GM19395 (cell line): ENCODE data around the gene NET1.
A peak's percentile ranks its signal among the peaks of the same experiment; 100 is the strongest.
"Not testable (repeated sequence)": the region's sequence is repeated elsewhere in the genome, so short reads cannot be mapped to it uniquely, and the experiment has no call there.

Source experiments
- ATAC-seq: cut with Tn5 transposase; IDR thresholded peaks from one replicate; pipeline ENCODE4 v1.9.1; 2021; ENCODE audit warnings: mild to moderate bottlenecking, moderate library complexity; ENCODE audit not compliant: unreplicated experiment

NET1 gene, protein sequence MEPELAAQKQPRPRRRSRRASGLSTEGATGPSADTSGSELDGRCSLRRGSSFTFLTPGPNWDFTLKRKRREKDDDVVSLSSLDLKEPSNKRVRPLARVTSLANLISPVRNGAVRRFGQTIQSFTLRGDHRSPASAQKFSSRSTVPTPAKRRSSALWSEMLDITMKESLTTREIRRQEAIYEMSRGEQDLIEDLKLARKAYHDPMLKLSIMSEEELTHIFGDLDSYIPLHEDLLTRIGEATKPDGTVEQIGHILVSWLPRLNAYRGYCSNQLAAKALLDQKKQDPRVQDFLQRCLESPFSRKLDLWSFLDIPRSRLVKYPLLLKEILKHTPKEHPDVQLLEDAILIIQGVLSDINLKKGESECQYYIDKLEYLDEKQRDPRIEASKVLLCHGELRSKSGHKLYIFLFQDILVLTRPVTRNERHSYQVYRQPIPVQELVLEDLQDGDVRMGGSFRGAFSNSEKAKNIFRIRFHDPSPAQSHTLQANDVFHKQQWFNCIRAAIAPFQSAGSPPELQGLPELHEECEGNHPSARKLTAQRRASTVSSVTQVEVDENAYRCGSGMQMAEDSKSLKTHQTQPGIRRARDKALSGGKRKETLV

DNA sequence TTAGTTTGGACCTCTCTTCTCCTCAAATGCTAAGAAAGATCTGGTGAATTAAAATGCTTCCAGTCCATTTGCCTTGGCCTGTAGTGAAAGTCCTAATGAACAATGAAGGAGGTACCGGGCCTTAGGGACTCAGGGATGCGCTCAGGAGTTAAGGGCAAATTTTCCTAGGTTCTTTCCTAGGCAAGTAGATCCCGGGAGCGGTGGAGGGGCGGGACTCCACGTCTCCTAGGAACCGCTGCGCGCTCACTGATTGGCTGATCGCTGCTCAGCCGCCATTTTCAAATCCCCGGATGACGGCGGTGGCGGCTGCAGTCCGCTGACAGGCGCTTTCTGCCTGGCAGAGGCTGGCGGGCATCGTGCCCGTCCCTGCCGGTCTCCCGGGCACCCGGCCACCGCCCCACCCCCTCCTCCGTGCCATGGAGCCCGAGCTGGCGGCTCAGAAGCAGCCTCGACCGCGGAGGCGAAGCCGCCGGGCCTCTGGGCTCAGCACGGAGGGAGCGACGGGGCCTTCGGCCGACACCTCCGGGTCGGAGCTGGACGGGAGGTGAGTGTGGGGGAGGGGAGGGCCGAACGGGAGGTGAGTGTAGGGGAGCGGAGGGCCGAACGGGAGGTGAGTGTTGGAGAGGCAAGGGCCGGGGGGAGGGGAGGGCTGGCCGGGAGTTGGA, at the start of gene NET1:
TSS of gene NET1 (plus strand) at position 281 of the 665 bp plus-strand sequence. CDS start at position 417, 136 bp downstream.
- peak; percentile 99 for ATAC-seq

DNA sequence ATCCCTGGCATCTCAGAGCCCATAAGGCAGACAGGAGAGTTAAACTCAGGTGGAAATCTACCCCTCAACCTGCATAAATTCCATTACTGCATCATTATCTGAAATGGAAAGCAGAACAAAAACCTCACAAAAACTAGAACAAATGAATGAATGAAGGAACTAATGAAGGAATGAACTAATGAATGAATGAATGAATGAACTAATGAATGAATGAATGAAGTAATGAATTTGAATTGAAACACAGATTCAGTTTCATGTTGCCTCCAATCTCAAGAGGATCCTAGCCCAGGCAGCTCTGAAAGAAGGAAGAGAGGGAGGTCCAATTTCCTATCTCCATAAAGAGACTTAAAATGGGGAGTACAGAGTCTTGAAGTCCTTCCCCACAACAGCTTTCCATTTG, 49.5 kb upstream of the NET1 start:
- no peak for ATAC-seq

DNA sequence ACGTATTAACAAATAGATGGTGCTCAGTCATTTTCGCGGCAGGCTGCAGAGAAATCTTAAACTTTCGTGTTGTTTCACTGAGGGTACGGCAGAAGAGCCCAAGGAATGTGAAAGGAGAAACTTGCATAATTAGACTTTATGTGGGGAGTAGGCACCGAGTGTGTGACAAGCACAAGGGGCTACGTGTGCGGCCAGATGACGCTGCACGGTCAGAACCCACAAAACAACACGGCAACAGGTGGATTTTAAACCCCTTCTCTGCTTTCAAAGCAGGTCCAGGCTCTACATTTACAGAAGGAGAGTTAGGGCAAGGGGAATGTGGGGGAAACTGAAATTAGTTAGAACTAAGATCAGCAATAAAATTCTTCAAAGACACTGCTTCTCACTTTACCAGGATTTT, 48.0 kb upstream of the NET1 start:
- no peak for ATAC-seq

DNA sequence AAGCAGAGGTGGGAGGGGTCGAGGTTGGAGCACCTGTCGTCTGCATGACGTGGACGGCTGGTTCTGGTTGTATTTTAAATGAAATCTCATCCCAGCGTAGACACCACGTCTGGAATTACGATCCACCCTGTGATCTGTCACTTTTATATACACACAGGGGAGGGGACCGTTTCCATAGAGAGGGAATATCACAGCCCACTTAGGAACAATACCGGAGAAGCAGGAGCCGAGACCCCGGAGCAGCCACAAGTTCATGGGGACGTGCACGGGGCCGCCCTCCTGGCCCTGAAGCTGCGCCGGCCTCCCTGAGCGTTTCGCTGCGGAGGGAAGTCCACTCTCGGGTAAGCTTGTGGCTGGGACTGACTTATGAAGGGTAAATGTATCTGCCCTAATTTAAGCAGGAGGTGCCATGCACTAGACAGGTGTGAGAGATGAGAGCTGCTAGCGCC, 47.4 kb upstream of the NET1 start, which contains the start of gene UCN3:
TSS of gene UCN3 (plus strand) at position 77 of the 449 bp plus-strand sequence. CDS start 8,755 bp downstream, outside the sequence.
- ATAC-seq, result no peak

DNA sequence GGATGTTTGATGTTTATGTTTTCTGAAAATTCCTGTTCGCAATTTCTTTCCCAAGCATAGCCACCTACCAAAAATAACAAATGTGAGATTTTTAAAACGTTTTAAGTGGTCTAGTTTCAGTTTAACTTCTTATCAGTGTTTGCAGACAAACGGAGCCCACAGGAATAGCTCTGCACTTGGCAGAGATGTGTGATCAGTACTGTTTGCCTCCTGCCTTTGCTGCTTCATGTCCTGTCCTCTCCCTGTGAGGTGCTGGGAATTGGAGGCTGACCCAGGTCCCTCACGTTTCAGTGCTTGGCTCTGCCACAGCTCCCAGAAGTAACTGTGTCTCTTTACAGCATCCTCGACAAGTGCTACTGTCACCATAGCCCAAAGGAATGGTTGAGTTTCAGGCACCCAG, 46.4 kb upstream of the NET1 start:
- ATAC-seq, result no peak

DNA sequence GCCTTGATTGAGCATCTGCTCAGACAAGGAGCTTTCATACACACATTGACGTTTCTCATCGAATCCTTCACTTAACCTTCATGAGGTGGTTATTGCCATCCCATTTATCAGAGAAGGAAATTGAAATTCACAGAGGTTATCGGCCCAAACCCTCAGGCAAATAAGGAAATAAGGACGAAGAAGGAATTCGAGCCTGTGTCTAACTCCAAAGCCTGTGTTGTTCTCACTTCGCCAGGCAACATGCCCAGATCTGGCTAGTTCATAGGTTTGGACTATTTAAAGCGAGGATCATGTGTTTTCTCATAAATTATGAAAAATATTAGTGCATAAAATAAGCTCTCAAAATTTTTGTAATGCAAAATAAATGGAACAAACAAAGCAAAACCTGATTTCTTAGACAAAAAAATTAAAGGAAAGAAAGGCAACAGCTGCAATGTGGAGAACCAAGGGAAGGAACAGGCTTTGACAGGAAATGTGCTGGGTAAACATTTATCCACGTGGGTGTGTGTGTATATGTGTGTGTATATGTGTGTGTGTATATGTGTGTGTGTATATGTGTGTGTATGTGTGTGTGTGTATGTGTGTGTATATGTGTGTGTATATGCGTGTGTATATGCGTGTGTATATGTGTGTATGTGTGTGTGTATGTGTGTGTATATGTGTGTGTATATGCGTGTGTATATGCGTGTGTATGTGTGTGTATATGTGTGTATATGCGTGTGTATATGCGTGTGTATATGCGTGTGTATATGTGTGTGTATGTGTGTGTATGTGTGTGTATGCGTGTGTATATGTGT, 42.8 kb upstream of the NET1 start:
- no peak for ATAC-seq

DNA sequence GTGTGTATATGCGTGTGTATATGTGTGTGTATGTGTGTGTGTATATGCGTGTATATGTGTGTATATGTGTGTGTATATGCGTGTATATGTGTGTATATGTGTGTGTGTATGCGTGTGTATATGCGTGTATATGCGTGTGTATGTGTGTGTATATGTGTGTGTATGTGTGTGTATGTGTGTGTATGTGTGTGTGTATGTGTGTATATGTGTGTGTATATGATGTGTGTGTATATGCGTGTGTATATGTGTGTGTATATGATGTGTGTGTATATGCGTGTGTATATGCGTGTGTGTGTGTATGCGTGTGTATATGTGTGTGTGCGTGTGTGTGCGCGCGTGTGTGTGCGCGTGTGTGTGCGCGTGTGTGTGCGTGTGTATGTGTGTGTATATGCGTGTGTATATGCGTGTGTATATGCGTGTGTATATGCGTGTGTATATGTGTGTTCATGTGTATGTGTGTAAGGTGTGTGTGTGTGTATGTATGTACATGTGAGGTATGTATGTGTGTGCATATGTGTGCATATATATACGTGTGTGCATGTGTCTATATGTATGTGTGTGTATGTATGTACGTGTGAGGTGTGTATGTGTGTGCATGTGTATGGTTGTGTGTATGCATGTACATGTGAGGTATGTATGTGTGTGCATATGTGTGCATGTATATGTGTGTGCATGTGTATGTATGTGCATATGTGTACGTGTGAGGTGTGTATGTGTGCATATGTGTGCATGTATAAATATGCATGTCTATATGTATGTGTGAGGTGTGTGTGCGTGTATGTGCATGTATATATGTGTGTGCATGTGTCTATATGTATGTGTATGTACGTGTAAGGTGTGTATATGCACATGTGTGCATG, 41.6 kb upstream of the NET1 start:
- ATAC-seq, result no peak

DNA sequence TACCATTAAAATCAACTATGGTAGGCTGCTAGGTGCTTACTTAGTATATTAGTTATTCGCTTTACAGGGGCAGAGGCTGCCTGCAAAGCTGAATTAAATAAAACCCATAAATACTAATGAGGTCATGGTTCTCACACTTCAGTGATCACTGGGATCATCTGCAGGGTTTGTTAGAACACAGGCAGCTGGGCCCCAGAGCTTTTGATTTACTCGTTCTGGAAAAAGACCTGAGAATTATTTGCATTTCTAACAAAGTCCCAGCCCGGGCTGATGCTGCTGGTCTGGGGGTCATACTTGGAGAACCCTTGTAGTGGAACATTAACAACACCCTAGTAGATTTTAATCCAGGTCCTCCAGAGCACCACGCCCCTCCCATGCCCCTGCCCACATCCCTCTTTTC, 39.0 kb upstream of the NET1 start:
- ATAC-seq, result no peak

DNA sequence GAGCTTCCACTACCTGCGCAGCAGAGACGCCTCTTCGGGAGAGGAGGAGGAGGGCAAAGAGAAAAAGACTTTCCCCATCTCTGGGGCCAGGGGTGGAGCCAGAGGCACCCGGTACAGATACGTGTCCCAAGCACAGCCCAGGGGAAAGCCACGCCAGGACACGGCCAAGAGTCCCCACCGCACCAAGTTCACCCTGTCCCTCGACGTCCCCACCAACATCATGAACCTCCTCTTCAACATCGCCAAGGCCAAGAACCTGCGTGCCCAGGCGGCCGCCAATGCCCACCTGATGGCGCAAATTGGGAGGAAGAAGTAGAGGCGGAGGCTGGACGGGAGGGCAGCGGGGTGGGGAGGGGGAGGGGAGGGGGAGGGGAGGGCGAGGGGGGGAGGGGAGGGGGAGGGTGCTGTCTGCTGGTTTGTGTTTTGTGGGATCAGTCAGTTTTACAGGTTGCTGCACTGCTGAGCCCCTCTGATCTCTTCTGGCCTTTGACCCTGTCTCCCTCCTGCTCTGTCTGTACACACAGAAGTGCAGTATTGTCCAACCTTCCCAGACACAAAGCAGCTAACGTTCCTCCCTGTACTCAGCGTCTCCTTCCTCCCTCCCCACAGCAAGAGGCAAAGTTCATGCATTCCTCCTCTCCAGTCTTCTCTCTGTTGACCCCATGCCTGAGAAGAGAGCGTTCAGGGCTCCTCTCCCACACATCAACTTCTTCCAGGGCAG, 38.3 kb upstream of the NET1 start:
- ATAC-seq, result no peak

DNA sequence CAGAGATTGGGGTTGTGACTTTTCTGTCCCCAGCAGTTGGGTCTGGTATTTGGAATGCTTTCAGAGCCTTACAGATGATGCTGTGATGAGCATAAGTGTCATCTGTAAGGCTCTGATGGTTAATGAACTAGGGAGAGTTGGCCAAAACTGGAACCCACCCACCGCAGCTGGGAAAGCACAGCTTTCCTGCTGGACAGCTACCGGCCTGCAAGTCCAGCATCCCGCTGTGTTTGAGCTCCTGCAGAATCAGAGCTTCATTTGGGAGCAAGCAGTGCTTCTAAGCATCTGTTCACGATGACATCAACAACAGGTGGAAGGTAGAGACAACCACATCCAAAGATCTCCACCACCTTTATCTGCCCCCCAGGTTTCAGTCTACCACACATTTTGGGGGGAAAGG, 35.9 kb upstream of the NET1 start:
- ATAC-seq, result no peak

DNA sequence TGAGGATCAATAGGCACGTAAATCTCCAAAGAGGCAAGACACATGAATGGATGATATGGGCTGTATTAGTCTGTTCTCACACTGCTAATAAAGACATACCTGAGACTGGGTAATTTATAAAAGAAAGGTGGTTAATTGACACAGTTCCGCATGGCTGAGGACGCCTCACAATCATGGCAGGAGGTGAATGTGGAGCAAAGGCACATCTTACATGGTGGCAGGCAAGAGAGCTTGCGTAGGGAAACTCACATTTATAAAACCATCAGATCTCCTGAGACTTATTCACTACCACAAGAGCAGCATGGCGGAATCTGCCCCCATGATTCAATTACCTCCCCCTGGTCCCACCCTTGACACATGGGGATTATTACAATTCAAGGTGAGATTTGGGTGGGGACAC, 33.2 kb upstream of the NET1 start:
- ATAC-seq, result not testable (repeated sequence)

DNA sequence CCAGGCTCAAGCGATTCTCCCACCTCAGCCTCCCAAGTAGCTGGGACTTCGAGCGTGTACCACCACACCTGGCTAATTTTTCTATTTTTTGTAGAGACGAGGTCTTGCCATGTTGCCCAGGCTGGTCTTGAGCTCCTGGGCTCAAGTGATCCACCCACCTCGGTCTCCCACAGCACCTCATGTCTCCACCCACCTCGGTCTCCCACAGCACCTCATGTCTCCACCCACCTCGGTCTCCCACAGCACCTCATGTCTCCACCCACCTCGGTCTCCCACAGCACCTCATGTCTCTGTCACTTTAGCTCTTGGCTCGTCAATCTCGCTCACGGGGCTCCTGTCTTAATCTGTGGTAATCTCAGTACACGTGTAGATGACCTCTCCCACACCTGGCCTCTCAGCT, 32.0 kb upstream of the NET1 start:
- ATAC-seq, result not testable (repeated sequence)

DNA sequence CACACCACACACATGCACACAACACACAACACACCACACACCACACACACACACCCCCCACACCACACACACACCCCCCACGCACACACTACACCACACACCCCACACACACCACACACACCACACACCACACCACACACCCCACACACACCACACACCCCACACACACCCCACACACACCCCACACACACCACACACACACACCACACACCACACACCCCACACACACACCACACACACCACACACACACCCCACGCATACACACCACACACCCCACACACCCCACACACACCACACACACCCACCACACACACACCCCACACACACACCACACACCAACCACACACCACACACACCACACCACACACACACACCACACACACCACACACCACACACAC, 31.2 kb upstream of the NET1 start:
- no peak for ATAC-seq

DNA sequence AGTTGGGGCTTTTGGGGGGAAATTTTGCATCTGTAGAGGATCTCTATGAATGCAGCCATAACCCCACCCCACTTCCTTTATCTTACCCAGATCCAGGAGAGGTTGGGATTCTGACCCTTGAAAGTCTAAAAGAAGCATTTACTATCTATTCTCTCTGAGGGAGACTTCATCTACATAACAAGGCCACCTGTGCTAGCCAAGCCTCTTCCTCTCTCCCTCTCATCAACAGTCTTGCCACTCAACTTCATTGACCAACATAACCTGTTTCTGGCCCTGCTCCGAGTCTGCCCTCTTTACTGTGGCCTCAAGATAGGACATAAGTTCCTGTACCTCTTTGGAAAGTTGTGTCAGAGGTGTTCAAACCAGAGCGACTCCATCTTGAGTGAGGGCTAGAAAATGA, 27.1 kb upstream of the NET1 start:
- ATAC-seq, result no peak

DNA sequence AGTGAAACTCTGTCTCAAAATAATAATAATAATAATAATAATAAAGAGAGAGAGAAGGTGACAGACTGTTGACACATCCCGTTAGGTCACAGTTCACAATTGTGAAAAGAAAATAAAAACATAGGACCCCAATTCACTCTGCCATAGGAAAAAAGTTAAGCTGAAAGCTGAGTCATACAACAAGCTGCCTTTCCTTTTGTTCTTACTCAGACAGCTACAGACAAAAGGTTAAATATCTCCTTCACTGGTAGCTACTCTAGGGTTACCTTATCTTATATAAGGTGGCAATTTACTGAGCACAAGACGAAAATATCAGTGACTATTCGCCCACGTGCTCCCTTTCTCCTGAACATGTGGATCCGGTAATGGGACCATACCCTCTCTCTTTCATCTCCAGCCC, 25.2 kb upstream of the NET1 start:
- no peak for ATAC-seq

DNA sequence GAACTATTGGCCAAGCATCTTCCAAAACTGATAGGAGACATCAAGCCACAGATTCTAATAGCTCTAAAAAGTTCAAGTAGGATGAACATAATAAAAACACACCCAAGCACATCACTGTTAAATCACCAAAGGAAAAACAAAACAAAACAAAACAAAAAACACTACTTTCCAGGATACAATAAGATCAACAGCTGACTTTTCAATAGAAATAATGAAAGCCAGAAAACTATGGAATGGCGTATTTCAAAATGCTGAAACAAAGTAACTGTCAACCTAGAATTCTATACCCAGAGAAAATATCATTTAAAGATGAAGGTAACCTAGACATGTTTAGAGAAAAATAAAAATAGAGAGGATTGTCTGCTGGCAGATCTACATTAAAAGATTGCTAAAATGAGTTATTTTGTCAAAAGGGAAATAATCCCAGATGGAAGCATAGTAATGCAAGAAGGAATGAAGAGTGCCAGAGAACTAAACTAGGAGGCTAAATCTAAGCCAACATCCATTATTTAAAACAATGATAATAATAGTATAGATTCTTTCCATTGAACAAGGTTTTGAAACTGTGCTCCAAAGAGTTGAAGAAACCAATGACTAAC, 21.7 kb upstream of the NET1 start:
- no peak for ATAC-seq

DNA sequence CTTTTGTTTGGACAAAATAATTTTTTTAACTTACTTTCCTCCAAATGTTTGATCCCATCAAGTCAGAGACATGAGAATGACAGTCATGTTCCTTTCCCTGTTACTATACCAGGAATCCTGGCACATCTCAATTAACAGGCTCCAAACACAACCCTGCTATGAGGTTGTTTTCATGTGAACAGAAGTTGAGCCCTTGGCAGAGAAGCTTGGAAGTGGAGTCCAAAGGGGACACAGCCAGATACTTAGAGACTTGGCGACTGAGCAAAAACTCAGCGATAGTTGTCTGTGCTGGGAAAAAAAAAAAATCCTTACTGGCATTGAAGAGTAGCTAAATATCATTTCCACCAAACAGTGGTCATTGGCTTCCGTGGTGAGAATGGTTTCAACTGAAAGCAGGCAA, 20.6 kb upstream of the NET1 start:
- no peak for ATAC-seq

DNA sequence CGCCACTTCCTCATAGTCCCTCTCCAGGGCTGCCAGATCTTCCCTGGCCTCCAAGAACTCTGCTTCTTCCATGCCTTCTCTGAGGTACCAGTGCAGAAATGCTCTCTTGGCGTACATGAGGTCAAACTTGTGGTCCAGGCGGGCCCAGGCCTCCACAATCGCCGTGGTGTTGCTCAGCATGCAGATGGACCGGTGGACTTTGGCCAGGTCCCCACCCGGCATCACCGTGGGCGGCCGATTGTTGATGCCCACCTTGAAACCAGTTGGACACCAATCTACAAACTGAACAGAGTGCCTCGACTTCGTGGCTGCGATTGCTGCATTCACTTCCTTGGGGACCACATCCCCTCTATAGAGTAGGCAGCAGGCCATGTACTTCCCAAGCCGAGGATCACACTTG, 18.8 kb upstream of the NET1 start:
- no peak for ATAC-seq

DNA sequence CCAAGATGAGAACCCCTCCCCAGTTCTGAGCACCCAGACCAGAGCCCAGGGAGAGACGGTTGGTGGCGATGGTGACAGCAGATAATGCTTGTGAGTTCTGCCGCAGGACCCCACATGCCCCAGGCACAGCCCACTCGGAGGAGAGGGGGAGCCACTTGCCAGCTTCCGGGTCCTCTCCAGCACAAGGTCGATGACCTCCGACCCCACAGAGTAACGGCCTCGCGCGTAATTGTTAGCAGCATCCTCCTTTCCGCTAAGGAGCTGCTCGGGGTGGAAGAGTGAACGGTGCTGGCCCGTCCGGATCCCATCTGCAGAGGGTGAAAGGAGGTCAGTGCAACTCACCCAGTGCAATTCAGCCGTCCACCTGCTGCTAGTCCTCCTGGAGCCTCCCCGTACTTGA, 17.2 kb upstream of the NET1 start:
- no peak for ATAC-seq
